SJCRH30 (cell line): Measurements from ENCODE around the gene PCDHGA3. TPM values are rescaled to one million over a fixed set of nuclear protein-coding genes. Genes with fewer than 3 reads are reported as not detected.
"Not testable (repeated sequence)": the region's sequence is repeated elsewhere in the genome, so short reads cannot be mapped to it uniquely, and the experiment has no call there.

Experiments used
- DNase-seq, 2 experiments: peaks; one replicate each; pipeline ENCODE4 v3.0.0-alpha.2; 2015 to 2020
- H3K27ac ChIP-seq: fragments of 250-450 bp; sonication (Bioruptor Pico); 2 replicates; pipeline ENCODE4 v1.5.1; 2020; ENCODE audit warnings: mild to moderate bottlenecking, moderate library complexity
- H3K27me3 ChIP-seq: fragments of 250-450 bp; sonication (Bioruptor Pico); 2 replicates; pipeline ENCODE4 v1.5.1; 2020; ENCODE audit warnings: mild to moderate bottlenecking, moderate library complexity
- H3K36me3 ChIP-seq: fragments of 250-450 bp; sonication (Bioruptor Pico); 2 replicates; pipeline ENCODE4 v1.5.1; 2020; ENCODE audit warnings: mild to moderate bottlenecking, moderate library complexity
- H3K4me1 ChIP-seq: fragments of 250-450 bp; sonication (Bioruptor Pico); 2 replicates; pipeline ENCODE4 v1.5.1; 2020; ENCODE audit warnings: mild to moderate bottlenecking, moderate library complexity
- H3K4me3 ChIP-seq: fragments of 250-450 bp; sonication (Bioruptor Pico); 2 replicates; pipeline ENCODE4 v1.5.1; 2020; ENCODE audit warnings: mild to moderate bottlenecking, moderate library complexity
- H3K9me3 ChIP-seq: fragments of 250-450 bp; sonication (Bioruptor Pico); replicated peaks from 2 replicates; pipeline ENCODE4 v1.5.1; 2020; ENCODE audit warnings: mild to moderate bottlenecking, moderate library complexity
- total RNA-seq: library from RNA; depleted of rRNA; stranded (reverse); fragments of >200 nt; shearing (Covaris generic); gene quantifications from 2 replicates; pipeline ENCODE4 v1.2.3, GENCODE V29; 2014; rRNA removed

The PCDHGA3 gene
- total RNA-seq = 0.56 and 0.67 TPM in 2 replicates

DNA sequence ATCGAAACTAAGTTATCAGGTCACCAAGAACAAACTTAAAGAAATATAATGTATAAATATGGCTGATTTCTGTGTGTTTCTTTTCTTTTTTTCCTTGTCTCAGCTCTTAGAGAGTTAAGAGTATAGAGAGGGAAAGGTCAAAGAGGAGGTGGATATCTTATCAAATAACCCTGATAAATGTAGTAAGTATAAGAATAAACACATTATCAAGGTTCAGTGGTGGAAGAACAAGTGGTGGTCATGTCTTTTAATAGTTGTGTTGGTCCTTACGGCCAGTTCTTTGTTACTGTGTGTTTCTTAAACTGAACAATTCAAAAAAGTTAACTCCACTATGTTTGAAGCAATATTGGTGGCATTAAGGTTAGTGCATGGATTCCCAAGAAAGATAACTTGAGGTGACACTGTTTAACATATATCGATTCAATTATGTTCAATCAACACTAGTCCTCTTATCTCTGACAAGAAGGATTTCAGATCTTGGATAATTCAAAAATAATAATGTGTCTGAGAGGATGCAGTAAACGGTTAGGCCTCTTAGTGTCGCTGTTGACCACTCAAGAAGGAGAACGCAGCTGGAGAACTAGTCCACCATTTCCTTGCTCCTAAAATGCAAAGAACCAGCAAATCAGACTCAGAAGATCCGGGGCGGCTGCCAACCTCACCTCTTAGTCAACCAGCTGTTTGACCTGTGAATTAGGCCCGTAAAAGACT lies at the start of gene PCDHGA3:
Gene PCDHGA3 (plus strand): TSS at position 588 of the 711 bp plus-strand sequence. CDS start 205 bp downstream, outside the sequence.
- H3K27ac ChIP-seq = no peak within 1 kb of the TSS
- no peaks in the 10 kb centered on the region for H3K27me3 ChIP-seq
- no peaks in the 10 kb centered on the region for H3K36me3 ChIP-seq
- DNase-seq = peak in 1 of 2 experiments; percentile 48
- H3K4me1 ChIP-seq = no peaks in the 10 kb centered on the region
- H3K4me3 ChIP-seq = no peak within 1 kb of the TSS
- peaks cover 3% of the 10 kb centered on the region; the same call in 1 of the 2 replicates for H3K9me3 ChIP-seq

DNA sequence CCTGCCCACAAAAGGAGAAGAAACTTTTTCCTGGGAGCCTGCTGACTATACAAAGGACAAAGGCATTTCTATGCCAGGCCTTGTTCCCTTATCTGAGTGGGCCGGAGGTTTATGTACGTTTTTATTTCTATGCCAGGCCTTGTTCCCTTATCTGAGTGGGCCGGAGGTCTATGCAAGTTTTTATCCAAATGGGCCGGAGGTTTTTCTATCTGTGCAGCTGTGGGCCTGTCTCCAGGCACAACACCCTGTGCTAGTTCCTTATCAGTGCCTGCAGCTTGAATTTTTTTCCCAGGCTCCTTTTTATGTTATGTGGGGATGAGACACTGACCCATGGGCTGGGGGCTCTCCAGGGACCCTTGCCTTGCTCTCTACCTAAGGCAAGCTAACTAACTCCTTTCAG lies 45.3 kb upstream of the PCDHGA3 start:
- H3K4me1 ChIP-seq = no peaks in the 10 kb centered on the region
- H3K27me3 ChIP-seq = no peaks in the 10 kb centered on the region
- no peak overlapping the region for H3K27ac ChIP-seq
- DNase-seq = no peak
- H3K36me3 ChIP-seq = no peaks in the 10 kb centered on the region
- peaks cover 3% of the 10 kb centered on the region; the same call in 1 of the 2 replicates for H3K9me3 ChIP-seq
- H3K4me3 ChIP-seq = no peak overlapping the region

DNA sequence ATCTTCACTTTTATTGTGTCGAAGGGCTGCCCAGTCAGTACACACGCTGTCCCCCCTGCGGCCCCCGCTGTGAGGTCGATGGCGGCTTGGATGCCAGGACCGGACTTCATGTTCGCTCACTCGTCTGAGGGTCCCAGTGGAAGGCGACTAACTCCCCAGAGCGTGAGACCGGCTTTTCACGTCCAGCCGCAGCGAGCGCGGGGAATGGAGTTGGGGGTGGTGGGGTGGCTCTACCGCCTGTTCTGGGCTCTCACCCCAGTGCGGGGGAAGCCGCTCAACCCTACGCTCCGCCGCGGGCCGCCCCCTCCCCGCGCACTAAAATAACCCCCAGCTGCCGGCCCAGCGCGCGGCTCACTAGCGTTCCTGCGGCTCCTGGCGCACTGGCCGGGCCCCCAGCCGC lies 39.9 kb upstream of the PCDHGA3 start, which contains the start of gene SLC25A2:
Gene SLC25A2 (minus strand): TSS at position 294 of the 400 bp plus-strand sequence. CDS start 184 bp downstream, at position 110.
- no peaks in the 10 kb centered on the region for H3K36me3 ChIP-seq
- DNase-seq = no peak
- H3K27me3 ChIP-seq = no peaks in the 10 kb centered on the region
- no peak within 1 kb of the TSS for H3K27ac ChIP-seq
- H3K4me1 ChIP-seq = no peaks in the 10 kb centered on the region
- H3K4me3 ChIP-seq = no peak within 1 kb of the TSS
- 0 out of 2 replicates have a peak, but pooled peaks cover 3% of the 10 kb centered on the region for H3K9me3 ChIP-seq

DNA sequence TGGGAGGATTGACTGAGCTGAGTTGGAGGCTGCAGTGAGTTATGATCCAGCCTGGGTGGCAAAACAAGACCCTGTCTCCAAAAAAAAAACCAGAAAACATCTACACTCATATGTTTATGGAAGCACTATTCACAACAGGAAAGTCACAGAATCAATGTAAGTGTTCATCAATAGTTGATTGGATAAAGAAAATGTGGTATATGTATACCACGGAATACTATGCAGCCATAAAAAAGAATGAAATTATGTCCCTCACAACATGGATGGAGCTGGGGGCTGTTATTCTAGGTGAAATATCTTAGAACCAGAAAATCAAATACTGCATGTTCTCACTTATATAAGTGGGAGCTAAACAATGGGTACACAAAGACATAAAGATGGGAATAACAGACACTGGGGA lies 37.0 kb upstream of the PCDHGA3 start:
- no peak overlapping the region for H3K4me3 ChIP-seq
- DNase-seq = no peak
- no peaks in the 10 kb centered on the region for H3K4me1 ChIP-seq
- 0 out of 2 replicates have a peak, but pooled peaks cover 3% of the 10 kb centered on the region for H3K9me3 ChIP-seq
- H3K36me3 ChIP-seq = no peaks in the 10 kb centered on the region
- H3K27ac ChIP-seq = no peak overlapping the region
- H3K27me3 ChIP-seq = no peaks in the 10 kb centered on the region

DNA sequence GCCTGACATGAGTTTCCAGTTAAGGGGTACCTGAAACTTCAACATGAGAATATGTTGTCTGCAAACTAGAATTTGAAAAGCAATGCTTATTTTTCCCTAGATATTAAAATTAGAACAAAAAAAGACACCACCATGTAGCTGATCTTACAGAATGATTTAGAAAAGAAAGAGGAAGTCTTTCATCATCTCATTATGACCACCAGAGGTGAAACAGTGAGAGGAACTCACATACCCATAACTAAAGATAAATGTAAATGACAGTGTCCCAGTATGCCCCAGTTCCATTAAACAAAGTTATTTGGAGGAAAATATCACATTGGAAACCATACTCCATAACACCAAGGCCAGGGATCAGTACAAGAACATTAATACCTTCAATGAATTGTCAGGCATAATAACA lies 29.9 kb upstream of the PCDHGA3 start:
- Histone ChIP-seq H3K36me3 (peaks cover 28% of the 10 kb centered on the region), H3K27me3 (no peaks in the 10 kb centered on the region), H3K27ac (no peak overlapping the region), H3K4me3 (no peak overlapping the region), H3K4me1 (no peaks in the 10 kb centered on the region), H3K9me3 (peaks cover 16% of the 10 kb centered on the region)
- no peak for DNase-seq

DNA sequence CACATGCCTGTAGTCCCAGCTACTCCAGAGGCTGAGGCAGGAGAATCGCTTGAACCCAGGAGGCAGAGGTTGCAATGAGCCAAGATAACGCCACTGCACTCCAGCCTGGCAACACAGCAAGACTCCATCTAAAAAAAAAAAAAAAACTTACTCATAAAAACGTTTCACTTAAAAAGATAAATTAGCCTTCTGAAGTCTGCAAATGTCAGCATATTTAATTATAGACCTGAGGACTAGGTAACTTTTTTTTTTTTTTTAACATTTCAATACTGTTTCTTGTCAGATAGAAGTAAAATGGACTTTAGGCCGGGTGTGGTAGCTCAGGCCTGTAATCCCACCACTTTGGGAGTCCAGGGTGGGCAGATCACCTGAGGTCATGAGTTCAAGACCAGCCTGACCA lies 26.7 kb upstream of the PCDHGA3 start:
- H3K9me3 ChIP-seq = peaks cover 34% of the 10 kb centered on the region

DNA sequence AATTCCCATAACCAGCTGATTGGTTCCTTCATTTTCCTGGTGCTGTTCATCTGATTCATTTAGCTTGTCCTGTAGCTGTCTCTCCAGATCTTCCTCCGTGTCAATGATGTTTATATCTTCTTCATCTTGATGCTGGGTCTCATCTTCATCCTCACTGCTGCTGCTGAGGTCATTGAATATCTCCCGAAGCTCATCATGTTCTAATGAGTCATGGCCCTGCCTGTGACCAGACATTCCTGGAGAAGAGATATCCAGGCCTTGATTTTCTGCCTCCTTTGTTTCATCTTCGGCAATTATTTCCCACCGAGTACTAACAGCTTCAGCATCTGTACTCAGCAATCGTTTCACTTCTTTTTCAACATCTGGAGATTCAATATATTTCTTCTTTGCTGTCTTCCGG lies 24.4 kb upstream of the PCDHGA3 start:
- Histone ChIP-seq H3K9me3 (peaks cover 37% of the 10 kb centered on the region), H3K4me3 (no peak overlapping the region)

More for the DNA sequence above, 26.7 kb upstream of the PCDHGA3 start:
- H3K27me3 ChIP-seq, H3K4me1 ChIP-seq, DNase-seq, H3K4me3 ChIP-seq, H3K27ac ChIP-seq: not testable (repeated sequence)
- H3K36me3 ChIP-seq = peaks cover 40% of the 10 kb centered on the region

DNA sequence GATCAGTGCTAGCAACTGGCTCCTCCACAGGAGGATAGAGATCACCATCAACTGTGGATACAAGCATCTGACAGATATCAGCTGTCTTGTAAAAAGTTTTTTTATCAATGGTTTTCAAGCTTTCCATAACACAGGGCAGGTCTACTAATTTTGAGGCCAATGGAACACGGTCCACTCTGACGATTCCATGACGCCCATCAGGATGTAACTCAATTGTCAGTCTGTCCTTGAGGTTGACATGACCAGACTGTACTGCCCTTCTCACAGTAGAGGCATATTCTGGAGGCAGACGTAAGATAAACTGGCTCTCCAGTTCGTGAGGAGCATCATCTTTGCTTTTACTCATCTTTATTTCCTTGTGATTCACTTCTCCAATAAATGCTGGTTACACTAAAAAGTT lies 23.9 kb upstream of the PCDHGA3 start:
- Histone ChIP-seq H3K27ac (peak overlapping the region; percentile 94), H3K27me3 (no peaks in the 10 kb centered on the region), H3K4me1 (no peaks in the 10 kb centered on the region), H3K9me3 (peaks cover 37% of the 10 kb centered on the region), H3K4me3 (peak overlapping the region; percentile 82), H3K36me3 (peaks cover 40% of the 10 kb centered on the region)
- DNase-seq = no peak

More for the DNA sequence above, 24.4 kb upstream of the PCDHGA3 start:
- no peaks in the 10 kb centered on the region for H3K27me3 ChIP-seq
- H3K4me1 ChIP-seq = no peaks in the 10 kb centered on the region
- peaks cover 40% of the 10 kb centered on the region for H3K36me3 ChIP-seq
- no peak overlapping the region for H3K27ac ChIP-seq
- DNase-seq = no peak

DNA sequence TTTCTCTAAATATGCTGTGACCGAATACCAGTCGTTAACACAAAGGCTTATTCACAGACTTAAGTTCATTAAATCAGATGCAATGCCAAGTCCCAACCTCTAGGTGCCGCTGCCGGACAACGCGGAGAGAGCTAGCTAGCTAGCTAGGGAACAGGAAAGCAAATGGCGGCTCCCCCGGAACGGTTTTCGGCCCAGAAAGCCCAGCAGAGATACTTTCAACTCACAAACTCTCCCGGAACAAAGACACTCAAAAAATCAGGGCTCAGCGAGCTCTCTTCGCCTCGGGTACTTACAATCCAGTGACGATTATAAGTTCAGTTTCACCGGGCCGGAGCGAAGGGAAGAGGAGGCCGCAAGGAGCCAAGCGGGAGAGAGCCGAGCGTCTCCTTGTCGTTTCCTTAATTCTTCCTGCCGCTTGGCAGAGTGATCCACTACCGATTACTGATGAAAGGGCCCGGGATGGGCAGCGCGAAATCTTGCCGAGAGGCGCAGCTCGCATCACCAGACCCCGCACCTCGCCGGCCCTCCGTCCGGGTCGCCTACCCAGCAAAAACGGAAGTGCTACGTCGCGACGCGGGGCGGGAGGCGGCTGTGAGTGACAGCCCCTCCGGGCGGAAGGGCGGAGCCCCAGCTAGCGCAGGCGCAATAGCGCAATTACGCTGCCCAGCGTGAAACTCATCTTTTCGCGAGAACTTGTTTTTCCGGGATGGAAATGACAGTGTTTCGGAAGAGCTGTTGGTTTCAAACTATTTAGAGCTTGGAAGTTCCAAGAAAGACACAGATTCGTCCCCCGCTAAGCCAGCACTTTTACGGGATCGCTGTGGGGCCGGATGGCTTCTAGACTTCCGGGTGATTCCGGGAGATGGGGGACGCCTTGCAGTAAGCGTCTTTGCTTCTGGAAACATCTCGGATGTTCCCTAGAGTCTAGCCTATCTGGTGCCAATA lies 23.1 kb upstream of the PCDHGA3 start, which contains the start of gene TAF7:
Gene TAF7 (minus strand): TSS at position 560 of the 945 bp plus-strand sequence. CDS start 740 bp downstream, outside the sequence.
- no peaks in the 10 kb centered on the region for H3K27me3 ChIP-seq
- peaks cover 40% of the 10 kb centered on the region for H3K36me3 ChIP-seq
- H3K4me1 ChIP-seq = no peaks in the 10 kb centered on the region
- peaks cover 37% of the 10 kb centered on the region for H3K9me3 ChIP-seq
- DNase-seq = peak; percentile 94 to 97
- H3K4me3 ChIP-seq = peak within 1 kb of the TSS; percentile 82
- H3K27ac ChIP-seq = peak within 1 kb of the TSS; percentile 94

DNA sequence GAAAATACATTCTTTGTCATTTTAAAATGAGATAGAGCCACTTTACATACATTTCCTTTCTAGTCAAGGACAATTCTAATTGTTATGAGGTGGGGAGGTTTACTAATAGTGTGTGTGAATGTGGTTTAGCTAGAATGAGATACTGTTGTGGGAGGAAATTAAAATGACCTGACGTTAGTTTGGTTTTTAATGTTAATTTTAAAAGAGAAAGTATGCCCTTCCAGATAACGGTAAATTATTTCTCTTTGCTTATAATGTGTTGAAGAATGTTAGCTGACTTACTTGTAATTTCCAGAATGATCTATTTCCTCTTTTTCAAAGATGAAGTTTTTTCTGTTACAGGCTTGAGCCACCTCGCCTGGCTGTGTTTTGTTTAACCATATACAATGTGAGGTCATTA lies 21.4 kb upstream of the PCDHGA3 start:
- Histone ChIP-seq H3K4me1 (no peaks in the 10 kb centered on the region), H3K27me3 (no peaks in the 10 kb centered on the region), H3K27ac (no peak overlapping the region), H3K4me3 (no peak overlapping the region), H3K9me3 (peaks cover 31% of the 10 kb centered on the region), H3K36me3 (peaks cover 26% of the 10 kb centered on the region)
- no peak for DNase-seq

DNA sequence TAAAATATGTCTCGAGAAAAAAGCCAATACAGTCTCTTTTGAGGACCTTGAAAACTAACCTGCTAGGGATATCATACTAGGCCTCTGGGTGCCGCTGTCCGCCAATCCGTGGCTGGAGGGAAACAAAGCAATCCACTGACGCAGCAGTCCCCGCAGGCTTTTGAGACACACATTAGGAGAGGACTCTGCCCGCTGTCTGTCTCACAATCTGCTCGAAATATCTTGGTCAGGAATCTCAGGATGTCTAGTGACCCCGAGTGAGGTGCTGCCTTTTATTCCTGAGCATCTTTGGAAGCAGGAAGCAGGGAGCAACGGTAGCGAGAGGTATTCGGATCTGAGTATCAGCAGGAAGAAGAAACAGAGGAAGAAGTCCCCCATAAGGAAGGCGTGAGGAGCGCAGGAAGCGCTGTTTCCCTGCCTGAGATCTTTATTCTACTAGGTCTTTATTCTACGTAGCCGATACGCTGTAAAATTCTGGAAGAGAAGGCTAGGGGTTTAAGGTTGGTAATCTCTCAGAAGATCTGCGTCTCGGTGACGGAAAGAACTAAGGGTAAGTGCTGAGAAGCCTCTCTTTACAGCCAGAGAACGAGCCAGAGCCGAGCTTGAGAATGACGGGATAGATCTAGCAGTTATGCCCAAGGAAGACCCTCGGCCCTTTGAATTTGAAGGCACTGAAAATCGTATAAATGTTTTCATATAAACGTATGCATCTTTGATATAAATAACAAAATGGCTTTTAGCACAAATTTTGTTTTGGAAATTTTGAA lies 17.4 kb upstream of the PCDHGA3 start:
- Histone ChIP-seq H3K36me3 (no peaks in the 10 kb centered on the region), H3K27me3 (no peaks in the 10 kb centered on the region), H3K9me3 (peaks cover 10% of the 10 kb centered on the region; the same call in 1 of the 2 replicates), H3K4me1 (no peaks in the 10 kb centered on the region), H3K4me3 (no peak overlapping the region), H3K27ac (no peak overlapping the region)
- DNase-seq = no peak

DNA sequence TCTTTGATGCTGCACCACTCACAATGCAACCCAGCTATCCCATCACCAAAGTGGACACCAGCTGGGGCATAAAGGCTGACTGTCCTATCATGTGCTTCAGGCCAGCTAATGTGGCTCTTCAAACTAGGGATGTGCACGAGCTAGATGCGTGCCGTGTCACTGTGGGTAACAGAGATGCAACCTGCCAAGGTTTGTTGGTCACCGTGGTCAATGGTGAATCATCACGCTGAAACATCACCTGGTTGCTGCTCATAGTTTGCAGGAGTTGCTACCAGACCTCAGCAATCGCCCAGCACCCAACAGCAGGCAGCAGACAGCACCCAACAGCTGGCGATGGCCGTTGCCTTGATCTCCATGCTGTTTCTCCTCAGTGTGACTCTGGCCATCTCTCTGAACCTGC lies 15.4 kb upstream of the PCDHGA3 start:
- Histone ChIP-seq H3K27me3 (no peaks in the 10 kb centered on the region), H3K36me3 (no peaks in the 10 kb centered on the region), H3K4me1 (no peaks in the 10 kb centered on the region), H3K4me3 (no peak overlapping the region), H3K27ac (no peak overlapping the region), H3K9me3 (peaks cover 5% of the 10 kb centered on the region; the same call in 1 of the 2 replicates)
- no peak for DNase-seq

DNA sequence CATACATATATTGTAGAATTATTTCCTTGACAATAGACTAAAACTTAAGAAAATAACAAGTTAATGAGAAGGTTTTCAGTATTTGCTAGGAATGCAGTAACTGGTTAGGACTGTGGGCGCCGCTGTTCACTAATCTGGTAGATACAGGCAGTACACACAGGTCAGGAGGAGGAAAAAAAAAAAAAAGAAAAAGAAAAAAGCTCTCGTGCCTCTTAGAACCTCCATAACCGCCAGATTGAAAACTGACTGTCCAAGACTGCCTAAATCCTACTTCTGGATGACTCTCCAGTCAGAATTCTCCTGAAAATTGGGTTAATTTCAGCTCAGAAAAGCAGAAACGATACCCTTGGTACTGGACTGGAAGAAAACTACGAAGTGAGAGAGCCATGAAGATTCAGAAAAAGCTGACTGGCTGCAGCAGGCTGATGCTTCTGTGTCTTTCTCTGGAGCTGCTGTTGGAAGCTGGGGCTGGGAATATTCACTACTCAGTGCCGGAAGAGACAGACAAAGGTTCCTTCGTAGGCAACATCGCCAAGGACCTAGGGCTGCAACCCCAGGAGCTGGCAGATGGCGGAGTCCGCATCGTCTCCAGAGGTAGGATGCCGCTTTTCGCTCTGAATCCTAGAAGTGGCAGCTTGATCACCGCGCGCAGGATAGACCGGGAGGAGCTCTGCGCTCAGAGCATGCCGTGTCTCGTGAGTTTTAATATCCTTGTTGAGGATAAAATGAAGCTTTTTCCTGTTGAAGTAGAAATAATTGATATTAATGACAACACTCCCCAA lies 13.1 kb upstream of the PCDHGA3 start, which contains the start of gene PCDHGA1:
Gene PCDHGA1 (plus strand): TSS at position 216 of the 782 bp plus-strand sequence.
- Histone ChIP-seq H3K9me3 (peaks cover 9% of the 10 kb centered on the region; the same call in 1 of the 2 replicates), H3K4me1 (no peaks in the 10 kb centered on the region), H3K4me3 (peak within 1 kb of the TSS; percentile 56), H3K27me3 (no peaks in the 10 kb centered on the region), H3K36me3 (no peaks in the 10 kb centered on the region), H3K27ac (peak within 1 kb of the TSS; percentile 38; the same call in 1 of the 2 replicates)
- DNase-seq = peak; percentile 62 to 74
